LNCaP clone FGC (cell line): ENCODE data around the gene TRAPPC2L.

Source experiments
- DNase-seq: peaks from one replicate; pipeline ENCODE4 v3.0.0-alpha.2; 2011; ENCODE audit warnings: low read depth
- H3K4me3 ChIP-seq: 2 replicates; pipeline ENCODE4 v1.5.1; 2011; ENCODE audit warnings: mild to moderate bottlenecking, low read depth, low read length, control low read depth
- CTCF ChIP-seq: IDR thresholded peaks from 2 replicates; pipeline ENCODE4 v1.5.1; 2012; ENCODE audit warnings: mild to moderate bottlenecking; ENCODE audit not compliant: control insufficient read depth, insufficient read depth; ENCODE audit errors: extremely low read depth

TRAPPC2L gene

GRCh38 chr16:88910284-88911135 lies 53.6 kb downstream of the TRAPPC2L start:
- TF ChIP-seq CTCF = no peak
- no peak for DNase-seq
- H3K4me3 ChIP-seq = no peak overlapping the region

DNA sequence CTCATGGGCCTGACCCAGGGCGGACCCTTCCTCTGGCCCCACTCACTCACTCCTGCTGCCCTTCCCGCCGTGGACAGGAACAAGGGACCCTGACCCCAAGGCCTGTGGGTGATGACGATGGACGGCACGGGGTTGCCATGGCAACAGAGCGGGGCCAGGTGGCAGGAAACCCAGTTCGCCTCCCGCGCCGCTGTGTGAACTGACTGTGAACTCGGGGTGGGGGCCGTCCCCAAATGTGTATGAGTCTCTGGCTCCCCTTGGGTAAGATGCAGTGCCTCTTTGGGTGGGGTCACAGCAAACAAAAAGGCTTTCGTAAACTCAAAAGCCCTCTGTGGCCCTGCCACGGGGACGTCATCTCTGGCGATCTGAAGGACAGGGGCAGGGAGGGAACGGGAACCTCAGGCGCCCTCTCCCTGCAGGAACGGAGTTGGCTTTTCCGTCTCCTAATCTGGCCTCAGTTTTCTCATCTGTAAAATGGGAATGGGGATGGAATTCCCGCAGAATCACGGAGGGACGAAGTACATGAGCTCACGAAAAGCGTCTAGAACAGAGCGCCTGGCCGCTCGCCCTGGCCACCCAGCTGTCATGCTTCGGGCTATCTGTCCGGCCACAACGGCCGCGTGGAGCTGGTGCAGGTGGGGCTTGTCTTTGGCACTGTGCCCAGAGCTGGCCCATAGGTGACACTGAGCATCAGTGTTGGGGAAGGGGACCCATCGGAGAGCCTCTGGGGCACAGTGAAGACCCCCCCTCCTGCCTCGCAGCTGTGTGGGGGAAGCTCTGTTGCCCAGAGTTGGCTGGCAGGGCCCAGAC lies 54.4 kb downstream of the TRAPPC2L start:
- no peak for DNase-seq
- TF ChIP-seq CTCF = no peak
- H3K4me3 ChIP-seq = no peak overlapping the region

DNA sequence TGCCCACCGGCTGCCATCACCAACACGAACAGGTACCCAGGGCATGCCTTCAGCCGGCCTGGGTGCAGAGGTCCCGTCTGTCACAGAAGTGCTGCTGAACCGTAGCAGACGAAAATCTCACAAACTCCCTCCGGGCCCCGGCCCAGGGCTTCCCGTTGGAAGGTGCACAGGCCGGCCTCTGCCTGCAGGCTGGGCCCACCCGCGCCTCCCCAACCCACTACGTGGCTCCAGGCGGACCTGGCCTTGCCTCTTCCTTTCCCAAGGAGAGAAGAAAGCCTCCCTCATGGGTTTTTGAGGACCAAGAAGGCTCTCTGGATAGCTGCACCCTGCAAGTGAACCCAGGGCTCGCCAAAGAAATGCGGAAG lies 55.0 kb downstream of the TRAPPC2L start:
- DNase-seq = no peak
- H3K4me3 ChIP-seq = no peak overlapping the region
- no peak for TF ChIP-seq CTCF
